Astrocyte (in vitro differentiated cells and primary cell): ENCODE results near the gene LCE1B. TPM values are rescaled to one million over a fixed set of nuclear protein-coding genes. Genes with fewer than 3 reads are reported as not detected.

Source experiments
- DNase-seq: peaks from one replicate; pipeline ENCODE4 v3.0.0-alpha.2; 2010; ENCODE audit warnings: low read depth
- FAIRE-seq: peaks from 2 replicates; lab custom pipeline; 2011; peaks lifted over from hg19 to GRCh38; lab: Jason Lieb, UNC
- H2AFZ ChIP-seq: 2 replicates; pipeline ENCODE4 v1.6.0; 2012; ENCODE audit warnings: low read depth, low read length, inconsistent platforms
- H3K27ac ChIP-seq: 2 replicates; pipeline ENCODE4 v1.5.1; 2011; ENCODE audit warnings: low read depth, low read length, inconsistent platforms
- H3K27me3 ChIP-seq: 2 replicates; pipeline ENCODE4 v1.6.0; 2011; ENCODE audit warnings: low read length, inconsistent platforms; ENCODE audit not compliant: insufficient read depth
- H3K36me3 ChIP-seq: 2 replicates; pipeline ENCODE4 v1.5.1; 2011; ENCODE audit warnings: low read length, inconsistent platforms; ENCODE audit not compliant: insufficient read depth
- H3K4me1 ChIP-seq: 2 replicates; pipeline ENCODE4 v1.5.1; 2011; ENCODE audit warnings: low read length, inconsistent platforms; ENCODE audit not compliant: insufficient read depth
- H3K4me2 ChIP-seq: 2 replicates; pipeline ENCODE4 v1.6.0; 2012; ENCODE audit warnings: low read length, inconsistent platforms
- H3K4me3 ChIP-seq: 2 replicates; pipeline ENCODE4 v1.5.1; 2011; ENCODE audit warnings: low read depth, mild to moderate bottlenecking, low read length, inconsistent platforms; ENCODE audit not compliant: insufficient read depth
- H3K79me2 ChIP-seq: 2 replicates; pipeline ENCODE4 v1.6.0; 2012; ENCODE audit warnings: mild to moderate bottlenecking, low read length, inconsistent platforms; ENCODE audit not compliant: insufficient read depth
- H3K9ac ChIP-seq: 2 replicates; pipeline ENCODE4 v1.6.0; 2012; ENCODE audit warnings: mild to moderate bottlenecking, low read length, inconsistent platforms
- H3K9me3 ChIP-seq: 2 replicates; pipeline ENCODE4 v1.5.1; 2012; ENCODE audit warnings: low read depth, mild to moderate bottlenecking, low read length, inconsistent platforms; ENCODE audit not compliant: insufficient read depth
- H4K20me1 ChIP-seq: 2 replicates; pipeline ENCODE4 v1.6.0; 2012; ENCODE audit warnings: low read length, inconsistent platforms; ENCODE audit not compliant: insufficient read depth
- H3K27ac Mint-ChIP-seq: one replicate; pipeline ENCODE4 v1.8.0; 2021; ENCODE audit warnings: mild to moderate bottlenecking, mixed read lengths; ENCODE audit not compliant: unreplicated experiment
- H3K27me3 Mint-ChIP-seq: one replicate; pipeline ENCODE4 v1.8.0; 2021; ENCODE audit warnings: low read depth, mixed read lengths; ENCODE audit not compliant: unreplicated experiment
- H3K36me3 Mint-ChIP-seq: one replicate; pipeline ENCODE4 v1.8.0; 2021; ENCODE audit warnings: low read depth, mixed read lengths; ENCODE audit not compliant: unreplicated experiment
- H3K4me1 Mint-ChIP-seq: one replicate; pipeline ENCODE4 v1.8.0; 2021; ENCODE audit warnings: low read depth, mixed read lengths; ENCODE audit not compliant: unreplicated experiment
- H3K4me3 Mint-ChIP-seq: one replicate; pipeline ENCODE4 v1.8.0; 2021; ENCODE audit warnings: mild to moderate bottlenecking, moderate library complexity, mixed read lengths; ENCODE audit not compliant: unreplicated experiment
- H3K9me3 Mint-ChIP-seq: one replicate; pipeline ENCODE4 v1.8.0; 2021; ENCODE audit warnings: mild to moderate bottlenecking, mixed read lengths; ENCODE audit not compliant: unreplicated experiment
- CTCF ChIP-seq: IDR thresholded peaks from 2 replicates; pipeline ENCODE4 v1.5.1; 2011; ENCODE audit warnings: low read depth, mild to moderate bottlenecking, inconsistent platforms, low read length, moderate library complexity; ENCODE audit not compliant: insufficient read depth
- EZH2 ChIP-seq: IDR thresholded peaks from 2 replicates; pipeline ENCODE4 v1.6.1; 2012; ENCODE audit warnings: mild to moderate bottlenecking, low read length, inconsistent platforms; ENCODE audit not compliant: insufficient read depth
- total RNA-seq: library from RNA; stranded (reverse); gene quantifications from 2 replicates; pipeline ENCODE4 v1.2.1, GENCODE V29; 2021

Gene LCE1B
- total RNA-seq, 1 donor from 2014 or later = not detected

DNA sequence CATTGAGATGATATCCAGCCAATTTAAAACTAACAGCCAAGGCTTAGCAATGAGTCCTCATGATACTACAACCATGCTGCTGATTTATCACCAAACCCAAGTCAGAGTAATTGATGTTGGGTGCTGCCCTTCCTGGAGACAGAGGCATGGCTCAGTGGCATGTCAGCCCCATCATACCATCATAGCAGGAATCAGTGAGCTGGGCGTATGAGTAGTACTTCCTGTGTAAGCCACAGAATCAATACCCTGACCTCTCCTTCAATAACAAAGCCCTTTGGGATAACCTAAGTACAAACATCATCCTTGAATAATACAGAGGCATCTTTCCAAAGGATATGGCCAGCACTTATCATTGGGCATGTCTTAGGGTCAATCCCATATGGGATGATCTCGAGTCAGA, 28.7 kb upstream of the LCE1B start:
- Histone ChIP-seq H3K79me2 (no peaks in the 10 kb centered on the region), H3K36me3 (no peaks in the 10 kb centered on the region), H2AFZ (no peak overlapping the region), H3K9me3 (no peaks in the 10 kb centered on the region), H3K27ac (no peak overlapping the region), H4K20me1 (no peaks in the 10 kb centered on the region), H3K4me2 (no peak overlapping the region), H3K9ac (no peak overlapping the region), H3K4me1 (no peaks in the 10 kb centered on the region), H3K27me3 (no peaks in the 10 kb centered on the region), H3K4me3 (no peak overlapping the region)
- Mint-ChIP-seq H3K4me1 (no peaks in the 10 kb centered on the region), H3K36me3 (no peaks in the 10 kb centered on the region), H3K27me3 (no peaks in the 10 kb centered on the region), H3K4me3 (no peak overlapping the region), H3K27ac (no peak overlapping the region), H3K9me3 (no peaks in the 10 kb centered on the region)
- FAIRE-seq = no peak
- DNase-seq = no peak
- TF ChIP-seq CTCF = no peak
- no peak for TF ChIP-seq EZH2

GRCh38 chr1:152786077-152786476, 25.7 kb upstream of the LCE1B start, which contains the start of gene LCE1E:
Gene LCE1E, plus strand, starts transcription at chr1:152786257. Its CDS starts 1,043 bp downstream, at chr1:152787300.
- DNase-seq (no peak), FAIRE-seq (no peak)
- Histone ChIP-seq H3K36me3 (no peaks in the 10 kb centered on the region), H3K4me1 (no peaks in the 10 kb centered on the region), H3K4me3 (no peak within 1 kb of the TSS), H3K4me2 (no peak within 1 kb of the TSS), H3K9ac (no peak within 1 kb of the TSS), H3K9me3 (no peaks in the 10 kb centered on the region), H2AFZ (no peak within 1 kb of the TSS), H3K27me3 (no peaks in the 10 kb centered on the region), H4K20me1 (no peaks in the 10 kb centered on the region), H3K27ac (no peak within 1 kb of the TSS), H3K79me2 (no peaks in the 10 kb centered on the region)
- Mint-ChIP-seq H3K27me3 (no peaks in the 10 kb centered on the region), H3K4me1 (no peaks in the 10 kb centered on the region), H3K27ac (no peak within 1 kb of the TSS), H3K9me3 (no peaks in the 10 kb centered on the region), H3K36me3 (no peaks in the 10 kb centered on the region), H3K4me3 (no peak within 1 kb of the TSS)
- no peak for TF ChIP-seq EZH2
- no peak for TF ChIP-seq CTCF

DNA sequence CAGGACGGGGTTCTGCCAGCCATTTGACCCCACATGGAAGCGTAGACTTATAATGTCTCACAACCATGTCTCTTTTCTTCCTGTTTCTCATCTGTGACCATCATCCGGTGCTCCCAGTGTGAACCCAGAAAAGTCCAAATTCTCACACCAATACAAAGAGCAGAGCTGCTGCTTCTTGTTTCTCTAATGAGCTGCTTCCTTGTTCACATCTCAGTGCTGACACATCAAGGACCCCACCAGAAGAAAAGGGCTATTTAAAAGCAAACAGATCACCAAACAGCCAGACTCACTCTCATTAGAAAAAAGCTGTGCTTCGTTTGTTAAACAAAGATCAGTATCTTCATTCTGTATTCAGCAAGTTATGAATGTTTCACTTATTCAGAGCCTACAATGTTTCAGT, 16.1 kb upstream of the LCE1B start:
- H3K4me2 ChIP-seq = no peak overlapping the region
- no peak overlapping the region for H3K4me3 Mint-ChIP-seq
- no peak for FAIRE-seq
- H3K9me3 Mint-ChIP-seq = no peaks in the 10 kb centered on the region
- H4K20me1 ChIP-seq = no peaks in the 10 kb centered on the region
- H3K27me3 Mint-ChIP-seq = peaks cover 2% of the 10 kb centered on the region
- no peaks in the 10 kb centered on the region for H3K9me3 ChIP-seq
- H2AFZ ChIP-seq = no peak overlapping the region
- H3K4me3 ChIP-seq = no peak overlapping the region
- TF ChIP-seq EZH2 = no peak
- no peak for TF ChIP-seq CTCF
- no peak overlapping the region for H3K27ac ChIP-seq
- no peak overlapping the region for H3K9ac ChIP-seq
- H3K4me1 Mint-ChIP-seq = no peaks in the 10 kb centered on the region
- no peak for DNase-seq
- no peak overlapping the region for H3K27ac Mint-ChIP-seq
- H3K79me2 ChIP-seq = no peaks in the 10 kb centered on the region
- no peaks in the 10 kb centered on the region for H3K36me3 Mint-ChIP-seq
- H3K27me3 ChIP-seq = no peaks in the 10 kb centered on the region
- H3K36me3 ChIP-seq = no peaks in the 10 kb centered on the region
- H3K4me1 ChIP-seq = no peaks in the 10 kb centered on the region
